WTC11 (cell line): ENCODE measurements around the gene TUBE1. TPM values are rescaled to one million over a fixed set of nuclear protein-coding genes. Genes with fewer than 3 reads are reported as not detected.

Experiments
- ATAC-seq: fragments of 200-7000 bp; cut with Tn5 transposase; 2 replicates; pipeline ENCODE4 v1.10.0; 2021; ENCODE audit warnings: mild to moderate bottlenecking, moderate library complexity
- CTCF ChIA-PET: fragments of 300-600 bp; sonication (Branson Sonifier 250); formaldehyde crosslinking; loops from one replicate; lab custom pipeline; 2021; ENCODE audit warnings: antibody characterized with exemption; lab: Charles Lee
- POLR2A ChIA-PET: fragments of 350-600 bp; sonication (Branson Sonifier 250); formaldehyde crosslinking; loops from one replicate; lab custom pipeline; 2021; ENCODE audit warnings: antibody characterized with exemption; lab: Charles Lee
- DNase-seq: peaks from one replicate; pipeline ENCODE4 v3.0.0; 2021; ENCODE audit warnings: low spot score
- H3K27ac Mint-ChIP-seq: 2 replicates; pipeline ENCODE4 v1.8.0; 2021; ENCODE audit warnings: mixed read lengths
- H3K27me3 Mint-ChIP-seq: 2 replicates; pipeline ENCODE4 v1.8.0; 2021; ENCODE audit warnings: low read depth, mild to moderate bottlenecking, moderate library complexity, mixed read lengths
- H3K36me3 Mint-ChIP-seq: 2 replicates; pipeline ENCODE4 v1.8.0; 2021; ENCODE audit warnings: mixed read lengths
- H3K4me1 Mint-ChIP-seq: 2 replicates; pipeline ENCODE4 v1.8.0; 2022; ENCODE audit warnings: mixed read lengths
- H3K4me3 Mint-ChIP-seq: 2 replicates; pipeline ENCODE4 v1.8.0; 2021; ENCODE audit warnings: mild to moderate bottlenecking, moderate library complexity, mixed read lengths
- H3K9me3 Mint-ChIP-seq: 2 replicates; pipeline ENCODE4 v1.8.0; 2021; ENCODE audit warnings: mixed read lengths
- CBFB ChIP-seq: sonication (generic); formaldehyde crosslinking; IDR thresholded peaks from 2 replicates; pipeline ENCODE4 v1.8.1; 2022; ENCODE audit warnings: mild to moderate bottlenecking, low read depth, missing genetic modification reagents
- CREB1 ChIP-seq: sonication (generic); formaldehyde crosslinking; IDR thresholded peaks from 2 replicates; pipeline ENCODE4 v1.8.0; 2023; ENCODE audit warnings: mild to moderate bottlenecking, missing genetic modification reagents
- CREM ChIP-seq: sonication (generic); formaldehyde crosslinking; IDR thresholded peaks from 2 replicates; pipeline ENCODE4 v1.8.1; 2022; ENCODE audit warnings: mild to moderate bottlenecking, missing genetic modification reagents, moderate library complexity
- CTCF ChIP-seq: fragments of 200-600 bp; IDR thresholded peaks from 2 replicates; pipeline ENCODE4 v1.8.0; 2022; ENCODE audit warnings: antibody characterized with exemption
- ETV6 ChIP-seq: sonication (generic); formaldehyde crosslinking; IDR thresholded peaks from 2 replicates; pipeline ENCODE4 v1.8.1; 2022; ENCODE audit warnings: mild to moderate bottlenecking, missing genetic modification reagents
- IRF2 ChIP-seq: sonication (generic); formaldehyde crosslinking; IDR thresholded peaks from 2 replicates; pipeline ENCODE4 v1.8.0; 2022; ENCODE audit warnings: low read depth, missing genetic modification reagents, borderline replicate concordance
- MAX ChIP-seq: sonication (generic); formaldehyde crosslinking; IDR thresholded peaks from 2 replicates; pipeline ENCODE4 v1.8.0; 2022; ENCODE audit warnings: mild to moderate bottlenecking, missing genetic modification reagents
- NR2C2 ChIP-seq: sonication (generic); formaldehyde crosslinking; IDR thresholded peaks from 2 replicates; pipeline ENCODE4 v1.8.0; 2022; ENCODE audit warnings: mild to moderate bottlenecking, missing genetic modification reagents
- NR3C1 ChIP-seq: sonication (generic); formaldehyde crosslinking; conservative IDR thresholded peaks from 2 replicates; pipeline ENCODE4 v1.8.1; 2023; ENCODE audit warnings: low read depth, mild to moderate bottlenecking, missing genetic modification reagents
- PRRX2 ChIP-seq: fragments of 250-450 bp; sonication (Bioruptor Pico); IDR thresholded peaks from 2 replicates; pipeline ENCODE4 v1.8.0; 2021; ENCODE audit warnings: mild to moderate bottlenecking
- TP53 ChIP-seq: sonication (generic); formaldehyde crosslinking; IDR thresholded peaks from 2 replicates; pipeline ENCODE4 v1.8.1; 2023; ENCODE audit warnings: mild to moderate bottlenecking, missing genetic modification reagents
- USF2 ChIP-seq: sonication (generic); formaldehyde crosslinking; IDR thresholded peaks from 2 replicates; pipeline ENCODE4 v1.8.1; 2023; ENCODE audit warnings: mild to moderate bottlenecking, missing genetic modification reagents, moderate library complexity
- total RNA-seq: library from RNA; stranded (reverse); gene quantifications from 3 replicates; pipeline ENCODE4 v1.2.3, GENCODE V29; 2021
- TF ChIP-seq, protein P1 (sequence below): sonication (generic); formaldehyde crosslinking; IDR thresholded peaks from 2 replicates; pipeline ENCODE4 v1.8.1; 2023; ENCODE audit warnings: mild to moderate bottlenecking, moderate library complexity, missing genetic modification reagents
- TF ChIP-seq, protein P2 (sequence below): sonication (generic); formaldehyde crosslinking; IDR thresholded peaks from 2 replicates; pipeline ENCODE4 v1.8.1; 2023; ENCODE audit warnings: mild to moderate bottlenecking, missing genetic modification reagents, borderline replicate concordance

The TUBE1 gene
- total RNA-seq, 1 experiment from 2014 or later, result 16.9 TPM

GRCh38 chr6:112044856-112045255, 42.4 kb downstream of the TUBE1 start:
- TF ChIP-seq NR3C1 (CRISPR knock-in tag), result no peak
- no peak for TF ChIP-seq PRRX2 (CRISPR knock-in tag)
- TF ChIP-seq USF2, result no peak
- TF ChIP-seq NR2C2 (CRISPR knock-in tag), result no peak
- TF ChIP-seq IRF2, result no peak
- no peak for TF ChIP-seq CBFB (CRISPR knock-in tag)
- TF ChIP-seq, all 79 proteins: peak for 0
- peaks cover 4% of the 10 kb centered on the region; the same call in 1 of the 2 replicates for H3K9me3 Mint-ChIP-seq
- DNase-seq (no peak), ATAC-seq (no peak)
- POLR2A ChIA-PET, result no interaction called here
- no peaks in the 10 kb centered on the region for H3K27me3 Mint-ChIP-seq
- CTCF ChIA-PET, result interaction anchor here (1.0 kb wide), 1 partner anchor 785 kb away, joined by 3 read pairs; a partner anchor contains a TSS
- H3K4me1 Mint-ChIP-seq, result peaks cover 8% of the 10 kb centered on the region
- no peak overlapping the region for H3K4me3 Mint-ChIP-seq
- H3K27ac Mint-ChIP-seq, result no peak overlapping the region
- 0 out of 2 replicates have a peak, but pooled peaks cover 3% of the 10 kb centered on the region for H3K36me3 Mint-ChIP-seq

DNA sequence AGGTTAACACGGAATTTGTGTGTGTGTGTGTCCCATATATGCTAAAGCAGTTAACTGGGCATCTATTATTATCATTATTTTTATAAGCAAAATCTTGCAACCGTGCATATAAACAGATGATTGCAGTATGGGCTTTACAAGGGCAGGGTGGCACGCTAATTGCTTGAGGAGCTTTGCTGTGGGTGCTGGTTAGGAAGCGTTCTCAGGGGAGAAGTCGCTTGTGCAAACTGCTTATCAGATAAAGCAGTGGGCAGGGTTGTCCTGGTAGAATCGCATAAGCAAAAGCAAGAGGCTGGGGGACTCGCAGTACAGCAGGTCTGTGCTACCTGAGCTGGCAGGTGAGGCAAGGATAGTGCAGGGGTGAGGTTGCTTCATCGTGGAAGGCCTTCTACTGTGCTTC, 43.1 kb downstream of the TUBE1 start:
- Mint-ChIP-seq H3K4me1 (peaks cover 8% of the 10 kb centered on the region), H3K27me3 (no peaks in the 10 kb centered on the region), H3K9me3 (peaks cover 4% of the 10 kb centered on the region; the same call in 1 of the 2 replicates), H3K36me3 (0 out of 2 replicates have a peak, but pooled peaks cover 3% of the 10 kb centered on the region), H3K4me3 (no peak overlapping the region), H3K27ac (no peak overlapping the region)
- ATAC-seq (no peak), DNase-seq (no peak)
- POLR2A ChIA-PET, result no interaction called here
- CTCF ChIA-PET, result interaction anchor here (1.0 to 1.1 kb wide), 2 partner anchors 379 to 785 kb away, joined by 3 to 5 read pairs; a partner anchor contains a TSS
- TF ChIP-seq TP53 (no peak), ETV6 (CRISPR knock-in tag) (no peak)

- peak overlapping the region; percentile 99 for H3K27ac Mint-ChIP-seq
- 0 out of 2 replicates have a peak, but pooled peaks cover 3% of the 10 kb centered on the region for H3K36me3 Mint-ChIP-seq
- ChIA-PET CTCF (interaction anchor here (0.5 to 1.1 kb wide), 40 partner anchors 9 to 1015 kb away, joined by 3 to 16 read pairs (median 4); partner anchors contain the start of genes FAM229B, FYN, TRAF3IP2 and TUBE1), POLR2A (interaction anchor here (0.6 to 0.8 kb wide), 4 partner anchors 290 to 772 kb away, joined by 3 to 6 read pairs (median 4); no protein-coding TSS in a partner anchor)
- H3K4me1 Mint-ChIP-seq, result peaks cover 8% of the 10 kb centered on the region
- no peaks in the 10 kb centered on the region for H3K27me3 Mint-ChIP-seq
- peak overlapping the region; percentile 93 for H3K4me3 Mint-ChIP-seq
- peaks cover 4% of the 10 kb centered on the region; the same call in 1 of the 2 replicates for H3K9me3 Mint-ChIP-seq
- peak; percentile 97 for DNase-seq
- peak; percentile 99 for ATAC-seq
- TF ChIP-seq MAX (0 out of 2 replicates have a peak, but pooled peaks have one; percentile 22), CREM (CRISPR knock-in tag) (0 out of 2 replicates have a peak, but pooled peaks have one; percentile 23), CREB1 (CRISPR knock-in tag) (no peak), CTCF (peak; percentile 92)
- TF ChIP-seq, protein P1, sequence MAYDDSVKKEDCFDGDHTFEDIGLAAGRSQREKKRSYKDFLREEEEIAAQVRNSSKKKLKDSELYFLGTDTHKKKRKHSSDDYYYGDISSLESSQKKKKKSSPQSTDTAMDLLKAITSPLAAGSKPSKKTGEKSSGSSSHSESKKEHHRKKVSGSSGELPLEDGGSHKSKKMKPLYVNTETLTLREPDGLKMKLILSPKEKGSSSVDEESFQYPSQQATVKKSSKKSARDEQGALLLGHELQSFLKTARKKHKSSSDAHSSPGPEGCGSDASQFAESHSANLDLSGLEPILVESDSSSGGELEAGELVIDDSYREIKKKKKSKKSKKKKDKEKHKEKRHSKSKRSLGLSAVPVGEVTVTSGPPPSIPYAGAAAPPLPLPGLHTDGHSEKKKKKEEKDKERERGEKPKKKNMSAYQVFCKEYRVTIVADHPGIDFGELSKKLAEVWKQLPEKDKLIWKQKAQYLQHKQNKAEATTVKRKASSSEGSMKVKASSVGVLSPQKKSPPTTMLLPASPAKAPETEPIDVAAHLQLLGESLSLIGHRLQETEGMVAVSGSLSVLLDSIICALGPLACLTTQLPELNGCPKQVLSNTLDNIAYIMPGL (CRISPR knock-in tag), result peak; percentile 22; the same call in 1 of the 2 replicates
- TF ChIP-seq, protein P2, sequence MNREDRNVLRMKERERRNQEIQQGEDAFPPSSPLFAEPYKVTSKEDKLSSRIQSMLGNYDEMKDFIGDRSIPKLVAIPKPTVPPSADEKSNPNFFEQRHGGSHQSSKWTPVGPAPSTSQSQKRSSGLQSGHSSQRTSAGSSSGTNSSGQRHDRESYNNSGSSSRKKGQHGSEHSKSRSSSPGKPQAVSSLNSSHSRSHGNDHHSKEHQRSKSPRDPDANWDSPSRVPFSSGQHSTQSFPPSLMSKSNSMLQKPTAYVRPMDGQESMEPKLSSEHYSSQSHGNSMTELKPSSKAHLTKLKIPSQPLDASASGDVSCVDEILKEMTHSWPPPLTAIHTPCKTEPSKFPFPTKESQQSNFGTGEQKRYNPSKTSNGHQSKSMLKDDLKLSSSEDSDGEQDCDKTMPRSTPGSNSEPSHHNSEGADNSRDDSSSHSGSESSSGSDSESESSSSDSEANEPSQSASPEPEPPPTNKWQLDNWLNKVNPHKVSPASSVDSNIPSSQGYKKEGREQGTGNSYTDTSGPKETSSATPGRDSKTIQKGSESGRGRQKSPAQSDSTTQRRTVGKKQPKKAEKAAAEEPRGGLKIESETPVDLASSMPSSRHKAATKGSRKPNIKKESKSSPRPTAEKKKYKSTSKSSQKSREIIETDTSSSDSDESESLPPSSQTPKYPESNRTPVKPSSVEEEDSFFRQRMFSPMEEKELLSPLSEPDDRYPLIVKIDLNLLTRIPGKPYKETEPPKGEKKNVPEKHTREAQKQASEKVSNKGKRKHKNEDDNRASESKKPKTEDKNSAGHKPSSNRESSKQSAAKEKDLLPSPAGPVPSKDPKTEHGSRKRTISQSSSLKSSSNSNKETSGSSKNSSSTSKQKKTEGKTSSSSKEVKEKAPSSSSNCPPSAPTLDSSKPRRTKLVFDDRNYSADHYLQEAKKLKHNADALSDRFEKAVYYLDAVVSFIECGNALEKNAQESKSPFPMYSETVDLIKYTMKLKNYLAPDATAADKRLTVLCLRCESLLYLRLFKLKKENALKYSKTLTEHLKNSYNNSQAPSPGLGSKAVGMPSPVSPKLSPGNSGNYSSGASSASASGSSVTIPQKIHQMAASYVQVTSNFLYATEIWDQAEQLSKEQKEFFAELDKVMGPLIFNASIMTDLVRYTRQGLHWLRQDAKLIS, result 0 out of 2 replicates have a peak, but pooled peaks have one; percentile 34
Measured at GRCh38 chr6:112043032-112044007, 44.0 kb downstream of the TUBE1 start.
